Smooth muscle cell (in vitro differentiated cells): Measurements from ENCODE around the gene SECTM1. TPM values are rescaled to one million over a fixed set of nuclear protein-coding genes. Genes with fewer than 3 reads are reported as not detected.

Experiments used
- DNase-seq: peaks from one replicate; lab custom pipeline; 2025; ENCODE audit not compliant: unreplicated experiment; lab: John Stamatoyannopoulos, UW
- H2AFZ ChIP-seq: fragments of 200-600 bp; sonication (generic); 2 replicates; pipeline ENCODE4 v1.6.0; 2016; ENCODE audit warnings: antibody characterized with exemption, low read depth, mild to moderate bottlenecking
- H3F3A ChIP-seq: fragments of 200-600 bp; sonication (generic); 2 replicates; pipeline ENCODE4 v1.6.0; 2017; ENCODE audit warnings: antibody characterized with exemption, low read depth
- H3K27ac ChIP-seq: fragments of 200-600 bp; sonication (generic); 2 replicates; pipeline ENCODE4 v1.5.1; 2016; ENCODE audit warnings: low read depth, mild to moderate bottlenecking
- H3K27me3 ChIP-seq: fragments of 200-600 bp; sonication (generic); 2 replicates; pipeline ENCODE4 v1.6.1; 2016; ENCODE audit warnings: low read depth, mild to moderate bottlenecking
- H3K36me3 ChIP-seq: fragments of 200-600 bp; sonication (generic); 2 replicates; pipeline ENCODE4 v1.5.1; 2016; ENCODE audit warnings: low read depth
- H3K4me1 ChIP-seq: fragments of 200-600 bp; sonication (generic); 2 replicates; pipeline ENCODE4 v1.5.1; 2016; ENCODE audit warnings: low read depth
- H3K4me2 ChIP-seq: fragments of 200-600 bp; sonication (generic); 2 replicates; pipeline ENCODE4 v1.6.0; 2016; ENCODE audit warnings: mild to moderate bottlenecking
- H3K4me3 ChIP-seq: fragments of 200-600 bp; sonication (generic); 2 replicates; pipeline ENCODE4 v1.5.1; 2016; ENCODE audit warnings: mild to moderate bottlenecking
- H3K79me2 ChIP-seq: fragments of 200-600 bp; sonication (generic); 2 replicates; pipeline ENCODE4 v1.6.0; 2016; ENCODE audit warnings: low read depth, mild to moderate bottlenecking
- H3K9ac ChIP-seq: fragments of 200-600 bp; sonication (generic); 2 replicates; pipeline ENCODE4 v1.6.0; 2016; ENCODE audit warnings: low read depth
- H3K9me3 ChIP-seq: fragments of 200-600 bp; sonication (generic); replicated peaks from 2 replicates; pipeline ENCODE4 v1.5.1; 2016; ENCODE audit warnings: low read depth
- H4K20me1 ChIP-seq: fragments of 200-600 bp; sonication (generic); 2 replicates; pipeline ENCODE4 v1.6.0; 2016; ENCODE audit warnings: low read depth
- CTCF ChIP-seq: fragments of 200-600 bp; sonication (generic); IDR thresholded peaks from 2 replicates; pipeline ENCODE4 v1.5.1; 2017; ENCODE audit warnings: borderline replicate concordance, mild to moderate bottlenecking, antibody characterized with exemption; ENCODE audit not compliant: insufficient read depth, poor library complexity, severe bottlenecking
- WGBS: methylation state at CpG from one replicate; pipeline ENCODE4 v1.1.7; 2016; ENCODE audit warnings: low lambda C conversion rate; 5-methylcytosine and 5-hydroxymethylcytosine counted together
- polyA plus RNA-seq: library from polyadenylated mRNA; unstranded; fragments of >200 nt; fragmentation: Nextera tagmentation; extraction: Ambion mirVana; gene quantifications from 2 replicates; pipeline ENCODE4 v1.2.1, GENCODE V29; 2016
- total RNA-seq: library from RNA; depleted of rRNA; stranded (reverse); fragments of >200 nt; gene quantifications from 2 replicates; pipeline ENCODE4 v1.2.3, GENCODE V29; 2014

The SECTM1 gene
- total and polyA plus RNA-seq, 2 experiments from 2014 or later = 0.49 TPM; not detected in 1

- Histone ChIP-seq H2AFZ (no peak within 1 kb of the TSS), H4K20me1 (no peaks in the 10 kb centered on the region), H3K9me3 (no peaks in the 10 kb centered on the region), H3K27ac (no peak within 1 kb of the TSS), H3K27me3 (peaks cover 45% of the 10 kb centered on the region), H3K79me2 (no peaks in the 10 kb centered on the region), H3K4me2 (peak within 1 kb of the TSS; percentile 68), H3K4me3 (peak within 1 kb of the TSS; percentile 5), H3K9ac (no peak within 1 kb of the TSS), H3K36me3 (no peaks in the 10 kb centered on the region), H3F3A (no peaks in the 10 kb centered on the region), H3K4me1 (no peaks in the 10 kb centered on the region)
- WGBS = 19% methylated on average over 37 of the region's 109 CpGs
- DNase-seq = no peak
- no peak for TF ChIP-seq CTCF
Observed at GRCh38 chr17:82371333-82372248, 38.0 kb upstream of the SECTM1 start, which contains the start of gene UTS2R. Gene UTS2R, plus strand, starts transcription at chr17:82371765. Its CDS starts 2,560 bp downstream, at chr17:82374325.

- H3K27ac ChIP-seq = no peak overlapping the region
Observed at GRCh38 chr17:82370471-82371332, 37.1 kb upstream of the SECTM1 start.

GRCh38 chr17:82369211-82369610 is 35.6 kb upstream of the SECTM1 start:
- Histone ChIP-seq H3K4me2 (no peak overlapping the region), H3K27ac (no peak overlapping the region), H3K79me2 (no peaks in the 10 kb centered on the region), H3K9me3 (no peaks in the 10 kb centered on the region), H4K20me1 (no peaks in the 10 kb centered on the region), H3F3A (no peaks in the 10 kb centered on the region), H3K4me3 (no peak overlapping the region), H3K27me3 (peaks cover 43% of the 10 kb centered on the region), H3K4me1 (no peaks in the 10 kb centered on the region), H3K9ac (no peak overlapping the region), H2AFZ (no peak overlapping the region), H3K36me3 (no peaks in the 10 kb centered on the region)
- WGBS = 96% methylated on average over 7 of the region's 7 CpGs
- no peak for TF ChIP-seq CTCF
- no peak for DNase-seq

More at GRCh38 chr17:82370471-82371332, 37.1 kb upstream of the SECTM1 start:
- H3K4me3 ChIP-seq = no peak overlapping the region
- TF ChIP-seq CTCF = no peak
- H3K79me2 ChIP-seq = no peaks in the 10 kb centered on the region
- no peak overlapping the region for H2AFZ ChIP-seq
- H3K4me1 ChIP-seq = no peaks in the 10 kb centered on the region
- no peak overlapping the region for H3K4me2 ChIP-seq
- 76% methylated on average over 38 of the region's 38 CpGs for WGBS
- H3K9me3 ChIP-seq = no peaks in the 10 kb centered on the region
- no peak for DNase-seq
- no peak overlapping the region for H3K9ac ChIP-seq
- H3K36me3 ChIP-seq = no peaks in the 10 kb centered on the region
- H4K20me1 ChIP-seq = no peaks in the 10 kb centered on the region
- H3F3A ChIP-seq = no peaks in the 10 kb centered on the region
- H3K27me3 ChIP-seq = peaks cover 43% of the 10 kb centered on the region
